Colonic mucosa (tissue), 4 donors: ENCODE results near the gene CNPY3. TPM values are rescaled to one million over a fixed set of nuclear protein-coding genes. Genes with fewer than 3 reads are reported as not detected.

Experiments used
- DNase-seq: peaks from one replicate; pipeline ENCODE4 v3.0.0-alpha.2; 2020
- H3K27ac ChIP-seq: fragments of 200-600 bp; one replicate; pipeline ENCODE4 v1.8.0; 2021
- H3K27me3 ChIP-seq: fragments of 200-600 bp; one replicate; pipeline ENCODE4 v1.8.0; 2021
- H3K36me3 ChIP-seq: fragments of 200-600 bp; one replicate; pipeline ENCODE4 v1.8.0; 2021
- H3K4me1 ChIP-seq: fragments of 200-600 bp; one replicate; pipeline ENCODE4 v1.8.0; 2021; ENCODE audit warnings: mild to moderate bottlenecking
- H3K4me3 ChIP-seq: fragments of 200-600 bp; one replicate; pipeline ENCODE4 v1.8.0; 2021
- H3K9ac ChIP-seq, 2 donors: one replicate each; pipeline ENCODE4 v1.7.0; 2013; ENCODE audit warnings: control low read depth in 2 of 2, low read depth in 2 of 2, low read length in 2 of 2
- H3K9me3 ChIP-seq: fragments of 200-600 bp; one replicate; pipeline ENCODE4 v1.8.0; 2021
- CTCF ChIP-seq: fragments of 200-600 bp; IDR thresholded peaks from one replicate; pipeline ENCODE4 v1.8.0; 2022; ENCODE audit warnings: antibody characterized with exemption, mild to moderate bottlenecking
- intact Hi-C: fragments of 100-400 bp; cut with DNase I; formaldehyde crosslinking; loops from one replicate; pipeline ENCODE4 v1.14.1; 2022
- total RNA-seq, 2 donors: library from RNA; stranded (reverse); fragmentation: NEBNext Ultra II Directional in 1 of 2; extraction: Animal tissue kit (Norgen Biotek cat#: 25700) in 1 of 2; gene quantifications; one replicate each; pipeline ENCODE4 v1.2.1, GENCODE V29; 2021
- donor health status: healthy.
- donor health status: DM: no; HTN: no; CAD: no.
- donor health status: DM: no; HTN: no; CAD: no.

Gene CNPY3
- total RNA-seq, 2 donors from 2014 or later = 31.1 to 47.9 TPM

DNA sequence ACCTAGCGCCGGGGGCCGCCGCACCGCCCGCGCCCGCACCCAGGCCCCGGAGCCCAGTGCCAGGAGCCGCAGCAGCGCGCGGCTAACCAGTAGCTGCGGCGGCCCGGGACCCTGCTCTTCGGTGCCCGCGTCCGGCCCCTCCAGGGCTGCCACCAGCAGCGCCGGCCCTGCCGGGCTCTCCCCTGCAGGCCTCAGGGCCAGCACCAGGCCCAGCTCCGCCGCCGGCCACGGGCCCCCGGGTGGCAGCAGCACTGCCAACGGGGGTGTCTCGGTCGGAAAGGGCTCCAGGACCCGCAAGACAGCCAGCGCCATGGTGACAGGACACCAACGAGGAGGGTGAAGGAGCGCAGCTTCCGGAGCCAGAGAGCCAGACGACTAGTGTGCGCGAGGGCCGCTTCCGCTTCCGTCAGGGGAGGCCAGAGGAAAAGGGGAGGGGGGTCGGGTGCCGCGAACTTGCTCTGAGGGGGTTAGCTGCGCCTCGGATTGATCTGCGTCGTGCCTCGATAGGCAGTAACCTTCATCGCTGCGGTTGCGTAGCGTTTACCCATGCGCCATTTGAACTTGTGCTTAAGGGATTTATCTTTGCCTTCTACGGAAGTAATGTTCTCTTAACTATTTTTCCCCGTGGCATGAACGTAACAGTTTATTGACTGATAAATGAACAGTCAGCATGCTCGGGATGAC lies 49.7 kb downstream of the CNPY3 start, which contains the start of gene PEX6:
Gene PEX6 (minus strand): TSS at position 343 of the 684 bp plus-strand sequence. CDS start 31 bp downstream, at position 312.
- H3K27ac ChIP-seq = peak within 1 kb of the TSS; percentile 96
- intact Hi-C loops = no loop called here
- no peaks in the 10 kb centered on the region for H3K9me3 ChIP-seq
- no peak for TF ChIP-seq CTCF
- no peaks in the 10 kb centered on the region for H3K36me3 ChIP-seq
- peaks cover 6% of the 10 kb centered on the region for H3K4me1 ChIP-seq
- no peaks in the 10 kb centered on the region for H3K27me3 ChIP-seq
- DNase-seq = peak; percentile 93
- peak within 1 kb of the TSS; percentile 98 for H3K4me3 ChIP-seq
- peak within 1 kb of the TSS; percentile 71 to 96 for H3K9ac ChIP-seq

- no peaks in the 10 kb centered on the region for H3K9me3 ChIP-seq
- no peaks in the 10 kb centered on the region for H3K27me3 ChIP-seq
- DNase-seq = peak; percentile 40
- no peak for TF ChIP-seq CTCF
- peak overlapping the region; percentile 71 to 96 for H3K9ac ChIP-seq
- H3K4me3 ChIP-seq = peak overlapping the region; percentile 98
- H3K36me3 ChIP-seq = no peaks in the 10 kb centered on the region
- peak overlapping the region; percentile 96 for H3K27ac ChIP-seq
- peaks cover 6% of the 10 kb centered on the region for H3K4me1 ChIP-seq
- intact Hi-C loops = no loop called here
Observed at GRCh38 chr6:42979523-42980177, 50.4 kb downstream of the CNPY3 start.

DNA sequence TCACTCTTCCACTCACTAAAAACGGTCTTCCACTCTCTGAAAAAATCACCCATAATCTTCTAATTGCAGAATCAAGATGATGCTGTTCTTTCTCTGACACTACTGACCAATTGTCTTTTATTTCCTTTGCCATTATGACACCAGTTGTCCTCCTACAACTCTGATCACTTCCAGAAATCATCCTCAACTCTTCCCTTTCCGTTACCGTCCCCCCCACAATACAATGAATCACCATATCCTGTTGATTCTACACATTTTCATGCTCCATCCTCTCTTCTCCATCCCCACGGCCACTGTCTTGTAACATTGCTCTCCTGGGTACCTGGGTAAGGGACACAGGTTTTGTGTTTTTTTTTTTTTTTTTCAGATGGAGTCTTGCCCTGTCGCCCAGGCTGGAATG lies 52.6 kb downstream of the CNPY3 start:
- peaks cover 18% of the 10 kb centered on the region for H3K4me1 ChIP-seq
- no peaks in the 10 kb centered on the region for H3K27me3 ChIP-seq
- no peaks in the 10 kb centered on the region for H3K36me3 ChIP-seq
- no peak for DNase-seq
- no peaks in the 10 kb centered on the region for H3K9me3 ChIP-seq
- intact Hi-C loops = no loop called here
- H3K4me3 ChIP-seq = no peak overlapping the region
- no peak overlapping the region for H3K27ac ChIP-seq
- no peak for TF ChIP-seq CTCF
- H3K9ac ChIP-seq = no peak overlapping the region

GRCh38 chr6:42984001-42984923 lies 55.0 kb downstream of the CNPY3 start, which contains the start of gene PPP2R5D:
PPP2R5D (plus strand) TSS chr6:42984570; CDS start chr6:42984678, 108 bp downstream.
- intact Hi-C loops = no loop called here
- Histone ChIP-seq H3K4me3 (peak within 1 kb of the TSS; percentile 77), H3K27me3 (no peaks in the 10 kb centered on the region), H3K9me3 (no peaks in the 10 kb centered on the region), H3K36me3 (no peaks in the 10 kb centered on the region), H3K4me1 (peaks cover 18% of the 10 kb centered on the region), H3K9ac (peak within 1 kb of the TSS; percentile 86 to 90), H3K27ac (peak within 1 kb of the TSS; percentile 85)
- peak; percentile 98 for DNase-seq
- no peak for TF ChIP-seq CTCF

GRCh38 chr6:42984924-42985475 lies 55.7 kb downstream of the CNPY3 start:
- H3K36me3 ChIP-seq = no peaks in the 10 kb centered on the region

More at GRCh38 chr6:42984924-42985475, 55.7 kb downstream of the CNPY3 start:
- Histone ChIP-seq H3K27ac (peak overlapping the region; percentile 85), H3K4me3 (peak overlapping the region; percentile 77), H3K4me1 (peaks cover 12% of the 10 kb centered on the region), H3K9me3 (no peaks in the 10 kb centered on the region), H3K9ac (peak overlapping the region; percentile 86 to 90), H3K27me3 (no peaks in the 10 kb centered on the region)
- intact Hi-C loops = no loop called here
- no peak for TF ChIP-seq CTCF
- peak; percentile 33 for DNase-seq
